Measurements from ENCODE around the gene OSBPL6.
"Not testable (repeated sequence)": the region's sequence is repeated elsewhere in the genome, so short reads cannot be mapped to it uniquely, and the experiment has no call there.

DNA sequence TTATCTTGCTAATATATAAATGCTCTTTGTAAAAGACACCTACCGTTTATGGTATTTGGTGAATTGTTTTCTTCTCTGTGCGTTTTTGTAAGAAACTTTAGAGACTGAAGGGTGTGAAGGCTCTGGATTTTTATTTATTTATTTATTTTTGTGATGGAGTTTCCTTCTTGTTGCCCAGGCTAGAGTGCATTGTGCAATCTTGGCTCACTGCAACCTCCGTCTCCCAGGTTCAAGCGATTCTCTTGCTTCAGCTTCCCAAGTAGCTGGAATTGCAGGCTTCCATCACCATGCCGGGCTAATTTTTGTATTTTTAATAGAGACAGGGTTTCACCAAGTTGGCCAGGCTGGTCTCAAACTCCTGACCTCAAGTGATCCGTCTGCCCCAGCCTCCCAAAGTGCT, 129.0 kb downstream of the OSBPL6 start:
- TF ChIP-seq, protein P1, sequence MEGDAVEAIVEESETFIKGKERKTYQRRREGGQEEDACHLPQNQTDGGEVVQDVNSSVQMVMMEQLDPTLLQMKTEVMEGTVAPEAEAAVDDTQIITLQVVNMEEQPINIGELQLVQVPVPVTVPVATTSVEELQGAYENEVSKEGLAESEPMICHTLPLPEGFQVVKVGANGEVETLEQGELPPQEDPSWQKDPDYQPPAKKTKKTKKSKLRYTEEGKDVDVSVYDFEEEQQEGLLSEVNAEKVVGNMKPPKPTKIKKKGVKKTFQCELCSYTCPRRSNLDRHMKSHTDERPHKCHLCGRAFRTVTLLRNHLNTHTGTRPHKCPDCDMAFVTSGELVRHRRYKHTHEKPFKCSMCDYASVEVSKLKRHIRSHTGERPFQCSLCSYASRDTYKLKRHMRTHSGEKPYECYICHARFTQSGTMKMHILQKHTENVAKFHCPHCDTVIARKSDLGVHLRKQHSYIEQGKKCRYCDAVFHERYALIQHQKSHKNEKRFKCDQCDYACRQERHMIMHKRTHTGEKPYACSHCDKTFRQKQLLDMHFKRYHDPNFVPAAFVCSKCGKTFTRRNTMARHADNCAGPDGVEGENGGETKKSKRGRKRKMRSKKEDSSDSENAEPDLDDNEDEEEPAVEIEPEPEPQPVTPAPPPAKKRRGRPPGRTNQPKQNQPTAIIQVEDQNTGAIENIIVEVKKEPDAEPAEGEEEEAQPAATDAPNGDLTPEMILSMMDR (IDR thresholded peaks at IDR 0.05): not testable (repeated sequence)
- TF ChIP-seq EZH2 (IDR thresholded peaks at IDR 0.05; ENCODE audit: borderline replicate concordance, insufficient read depth, low read depth, low read length, poor library complexity, severe bottlenecking): not testable (repeated sequence)
